Measurements from ENCODE around the gene ATG16L2.
A peak's percentile ranks its signal among the peaks of the same experiment; 100 is the strongest.

Gene ATG16L2

GRCh38 chr11:72776117-72776843 lies 37.9 kb upstream of the ATG16L2 start:
- no peaks in the 10 kb centered on the region for H3K9me3 Mint-ChIP-seq
- peaks cover 65% of the 10 kb centered on the region for H3K4me1 Mint-ChIP-seq
- no peak for ATAC-seq
- H3K27ac Mint-ChIP-seq: no peak overlapping the region
- H3K27me3 Mint-ChIP-seq: no peaks in the 10 kb centered on the region
- no peak overlapping the region for H3K4me3 Mint-ChIP-seq
- H3K36me3 Mint-ChIP-seq: peaks cover 7% of the 10 kb centered on the region

DNA sequence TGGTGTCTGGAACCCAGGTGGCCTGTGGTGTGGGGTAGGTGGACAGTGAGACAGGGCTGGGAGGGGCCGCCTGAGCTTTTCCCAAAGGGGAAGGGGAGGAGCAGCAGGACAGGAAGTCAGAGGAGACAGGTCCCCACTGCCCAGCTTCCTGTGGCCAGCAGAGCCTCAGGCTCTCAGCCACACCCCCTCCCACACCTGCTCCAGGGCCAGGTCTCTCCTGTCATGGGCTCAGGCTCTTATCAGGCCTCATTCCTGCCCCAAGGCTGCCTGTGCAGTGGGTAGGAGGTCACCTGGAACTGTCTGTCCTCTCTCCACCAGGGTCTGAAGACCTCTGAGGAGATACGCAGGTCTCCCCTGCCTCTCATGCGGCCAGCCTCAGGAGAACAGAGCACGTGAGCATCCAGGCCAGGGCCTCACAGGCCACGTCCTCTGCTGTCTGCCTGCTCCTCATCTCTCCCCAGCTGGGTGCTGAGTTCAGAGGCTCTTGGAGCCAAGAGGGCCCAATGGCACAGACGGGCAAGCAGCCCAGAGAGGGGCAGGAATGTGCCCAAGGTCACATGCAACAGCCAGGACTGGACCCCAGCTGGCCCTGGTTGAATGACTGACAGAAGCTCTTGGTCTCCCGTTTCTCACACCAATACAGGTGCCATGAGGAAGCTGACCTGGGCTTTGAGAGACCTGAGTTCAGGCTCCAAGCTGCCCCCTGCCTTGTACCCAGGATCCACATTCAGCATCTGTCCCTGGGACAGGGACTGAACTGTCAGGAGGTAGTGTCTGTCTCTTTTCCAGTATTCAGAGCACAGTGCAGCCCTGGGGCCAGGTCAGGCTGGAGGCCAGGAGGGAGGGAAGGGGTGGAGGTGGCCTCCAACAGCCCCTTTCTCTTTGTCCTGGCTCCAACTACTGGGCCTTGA lies 37.1 kb upstream of the ATG16L2 start:
- no peaks in the 10 kb centered on the region for H3K9me3 Mint-ChIP-seq
- H3K36me3 Mint-ChIP-seq: peaks cover 7% of the 10 kb centered on the region
- no peak for ATAC-seq
- no peaks in the 10 kb centered on the region for H3K27me3 Mint-ChIP-seq
- H3K4me1 Mint-ChIP-seq: peaks cover 69% of the 10 kb centered on the region
- no peak overlapping the region for H3K4me3 Mint-ChIP-seq
- no peak overlapping the region for H3K27ac Mint-ChIP-seq

DNA sequence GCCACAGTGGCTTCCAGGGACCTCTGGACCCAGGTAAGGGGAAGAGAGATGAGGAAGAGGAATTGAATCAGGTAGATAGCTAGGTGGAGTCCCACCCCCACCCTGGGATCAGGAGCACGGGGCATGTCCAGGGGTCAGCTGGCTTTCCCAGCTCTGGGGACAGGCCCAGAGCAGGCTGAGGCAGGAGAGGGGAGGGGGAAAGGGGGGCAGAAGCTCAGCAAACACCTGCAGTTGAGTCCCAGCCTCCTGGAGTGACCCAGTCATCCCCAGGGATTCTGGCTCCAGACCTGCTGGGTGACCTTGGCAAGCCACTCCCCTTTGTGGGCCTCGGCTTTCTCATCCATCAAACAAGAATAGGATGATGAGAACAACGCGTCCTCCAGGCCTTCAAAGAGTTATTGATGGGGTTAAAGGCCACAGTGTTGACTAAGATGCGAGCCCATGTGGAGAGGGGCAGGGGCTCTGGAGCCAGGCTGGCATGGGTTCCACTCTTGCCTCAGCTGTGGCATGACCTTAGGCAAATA lies 36.4 kb upstream of the ATG16L2 start:
- Mint-ChIP-seq H3K36me3 (peaks cover under 1% of the 10 kb centered on the region), H3K27ac (no peak overlapping the region), H3K4me1 (peaks cover 72% of the 10 kb centered on the region), H3K9me3 (no peaks in the 10 kb centered on the region), H3K27me3 (no peaks in the 10 kb centered on the region), H3K4me3 (no peak overlapping the region)
- ATAC-seq: no peak

DNA sequence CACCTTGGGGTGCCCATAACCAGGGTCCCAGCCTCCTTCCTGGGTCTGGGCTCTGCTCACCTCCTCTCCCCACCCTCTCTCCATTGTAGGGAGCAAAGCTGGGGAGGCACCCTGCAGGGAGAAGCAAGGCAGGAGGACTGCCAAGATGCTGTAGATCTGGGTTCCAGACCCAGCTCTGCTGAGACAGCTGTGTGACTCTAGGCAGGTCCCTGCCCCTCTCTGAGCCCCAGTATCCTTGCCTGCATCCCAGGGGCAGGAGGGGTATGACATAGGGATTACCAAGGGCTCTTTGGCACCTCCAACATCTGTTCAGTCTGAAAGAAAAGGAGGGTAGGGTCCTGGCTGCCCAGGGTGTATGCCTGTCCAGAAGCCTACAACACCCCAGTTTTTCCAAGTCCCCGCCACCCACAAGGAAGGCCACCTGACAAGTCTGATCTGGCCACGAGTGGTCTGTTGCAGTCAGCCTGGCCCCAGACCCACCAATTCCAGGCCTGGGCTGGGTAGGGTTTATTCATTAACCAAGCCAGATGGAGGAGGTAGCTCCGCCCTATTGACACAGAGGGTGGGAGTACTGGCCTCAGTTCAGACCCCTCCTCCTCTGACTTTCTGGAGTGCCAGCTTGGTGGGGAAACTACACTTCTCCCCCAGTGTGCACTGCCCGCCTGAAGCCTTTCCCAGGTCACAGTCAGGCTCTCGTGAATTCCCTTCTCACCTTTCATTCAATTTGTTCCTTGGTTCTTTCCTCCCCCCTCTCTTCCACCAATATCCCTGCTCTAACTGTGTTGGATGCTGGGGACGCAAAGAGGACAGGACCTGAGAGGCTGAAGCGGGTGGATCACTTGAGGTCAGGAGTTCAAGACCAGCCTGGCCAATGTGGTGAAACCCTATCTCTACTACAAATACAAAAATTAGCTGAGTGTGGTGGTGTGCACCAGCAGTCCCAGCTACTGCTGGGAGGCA lies 35.4 kb upstream of the ATG16L2 start:
- peaks cover 70% of the 10 kb centered on the region for H3K4me1 Mint-ChIP-seq
- no peak for ATAC-seq

DNA sequence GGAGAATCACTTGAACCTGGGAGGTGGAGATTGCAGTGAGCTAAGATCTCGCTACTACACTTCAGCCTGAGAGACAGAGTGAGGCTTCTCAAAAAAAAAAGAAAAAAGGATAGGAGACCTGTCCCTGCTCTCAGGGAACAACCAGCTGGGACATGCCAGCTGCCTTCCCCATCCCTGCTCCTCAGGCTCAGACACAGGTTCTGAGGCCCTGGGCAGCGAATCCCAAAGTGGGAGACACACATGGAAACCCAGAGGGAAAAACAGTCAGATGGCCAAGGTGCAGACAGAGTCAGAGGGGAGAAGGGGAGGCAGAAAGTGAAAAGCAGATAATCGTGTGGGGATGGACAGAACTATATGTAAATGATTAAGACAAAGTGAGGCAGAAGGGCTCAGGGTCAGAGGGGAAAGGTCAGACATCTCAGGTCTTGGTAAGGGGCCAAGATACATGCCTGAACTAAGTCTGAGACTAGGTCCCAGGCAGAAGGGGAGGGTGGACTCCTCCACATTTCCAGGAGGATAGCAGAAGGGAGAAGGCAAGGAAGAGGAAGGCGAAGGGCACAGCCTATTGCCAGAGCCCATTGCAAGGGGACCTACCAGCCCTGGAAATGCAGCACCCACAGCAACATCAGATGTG lies 34.6 kb upstream of the ATG16L2 start:
- no peak for ATAC-seq
- Mint-ChIP-seq H3K27me3 (no peaks in the 10 kb centered on the region), H3K9me3 (no peaks in the 10 kb centered on the region), H3K27ac (peak overlapping the region; percentile 38), H3K4me1 (peaks cover 68% of the 10 kb centered on the region), H3K36me3 (no peaks in the 10 kb centered on the region), H3K4me3 (peak overlapping the region; percentile 42)

More for the DNA sequence above, 35.4 kb upstream of the ATG16L2 start:
- H3K27ac Mint-ChIP-seq: peak overlapping the region; percentile 38
- no peaks in the 10 kb centered on the region for H3K36me3 Mint-ChIP-seq
- no peaks in the 10 kb centered on the region for H3K27me3 Mint-ChIP-seq
- H3K9me3 Mint-ChIP-seq: no peaks in the 10 kb centered on the region
- no peak overlapping the region for H3K4me3 Mint-ChIP-seq

DNA sequence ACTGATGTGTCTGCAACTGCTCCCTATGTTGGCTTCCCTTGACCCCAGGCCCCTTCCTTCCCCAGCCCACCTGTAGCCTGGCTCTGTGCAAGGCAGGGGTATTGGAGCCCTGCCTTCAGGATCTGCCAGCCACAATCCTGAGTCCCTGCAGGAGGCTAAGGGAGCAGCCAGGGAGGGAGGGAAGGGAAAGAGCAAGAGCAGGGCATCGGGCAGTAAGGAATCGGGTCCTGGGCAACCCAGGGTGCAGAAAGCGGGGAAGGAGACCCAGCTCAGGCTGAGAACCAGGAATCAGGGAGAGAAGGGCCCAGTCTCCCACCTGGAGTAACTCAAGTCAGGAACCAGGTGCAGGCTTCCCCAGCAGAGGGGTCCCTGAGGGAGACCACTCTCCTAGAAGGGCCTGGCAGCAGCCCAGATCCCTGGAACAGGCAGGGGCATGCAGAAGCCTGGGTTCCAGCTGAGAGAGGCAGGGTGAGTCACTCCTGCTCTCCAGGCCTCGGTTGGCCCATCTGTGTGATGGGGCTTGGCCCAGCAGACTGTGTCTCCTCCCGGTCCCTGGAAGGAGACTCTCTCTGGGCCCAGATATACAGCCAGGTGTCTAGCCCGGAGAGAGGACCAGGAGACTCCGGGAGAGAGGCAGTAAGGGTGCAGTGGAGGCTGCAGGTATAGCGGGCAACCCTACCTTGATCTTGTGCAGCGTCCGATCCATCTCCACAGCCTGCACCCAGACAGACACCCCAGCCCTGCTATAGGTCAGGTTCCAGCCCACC lies 33.7 kb upstream of the ATG16L2 start:
- no peaks in the 10 kb centered on the region for H3K27me3 Mint-ChIP-seq
- peaks cover 62% of the 10 kb centered on the region for H3K4me1 Mint-ChIP-seq
- ATAC-seq: no peak
- peak overlapping the region; percentile 79 for H3K4me3 Mint-ChIP-seq
- no peaks in the 10 kb centered on the region for H3K36me3 Mint-ChIP-seq
- H3K9me3 Mint-ChIP-seq: no peaks in the 10 kb centered on the region
- H3K27ac Mint-ChIP-seq: peak overlapping the region; percentile 58

- no peaks in the 10 kb centered on the region for H3K27me3 Mint-ChIP-seq
- peak overlapping the region; percentile 79 for H3K4me3 Mint-ChIP-seq
- no peak for ATAC-seq
- H3K9me3 Mint-ChIP-seq: no peaks in the 10 kb centered on the region
- no peaks in the 10 kb centered on the region for H3K36me3 Mint-ChIP-seq
- H3K27ac Mint-ChIP-seq: peak overlapping the region; percentile 58
- peaks cover 57% of the 10 kb centered on the region for H3K4me1 Mint-ChIP-seq
Measured at GRCh38 chr11:72781063-72781312, 33.2 kb upstream of the ATG16L2 start.

DNA sequence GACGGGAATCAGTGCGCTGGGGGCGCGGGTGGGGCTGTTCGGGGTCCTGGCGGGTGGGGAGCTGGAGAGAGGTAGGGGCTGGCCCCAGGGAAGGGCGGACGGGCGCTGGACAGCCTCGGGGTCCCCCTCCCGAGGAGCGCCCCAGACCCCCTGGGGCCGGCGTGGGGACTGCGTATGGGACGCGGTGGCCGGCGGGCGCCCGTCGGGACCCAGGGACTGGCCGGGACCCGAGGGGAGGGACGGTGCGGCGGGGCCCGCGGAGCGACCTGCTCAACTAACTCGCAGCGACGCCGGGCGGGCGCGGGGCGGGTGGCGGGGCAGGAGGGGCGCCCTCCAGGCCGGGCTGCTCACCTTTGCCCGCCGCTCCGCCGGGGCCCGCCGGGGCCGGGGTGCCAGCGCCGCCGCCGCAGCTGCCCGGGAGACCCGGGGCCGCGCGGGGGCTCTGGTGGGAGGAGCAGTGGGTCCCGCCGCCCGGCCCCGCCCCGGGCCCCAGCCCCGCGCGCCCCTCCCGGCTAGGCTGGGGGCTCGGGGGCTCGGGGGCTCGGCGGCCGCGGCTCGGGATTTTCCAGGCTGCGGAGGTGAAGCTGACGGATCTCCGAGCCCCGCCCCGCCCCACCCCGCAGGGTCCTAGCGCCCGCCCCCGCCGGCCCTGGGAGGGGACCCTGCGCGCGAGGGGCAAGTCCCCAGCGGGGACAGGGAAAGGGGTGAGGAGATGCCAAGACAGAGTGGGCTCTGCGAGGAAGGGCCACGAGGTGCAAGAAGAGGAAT lies 32.7 kb upstream of the ATG16L2 start:
- ATAC-seq: peak; percentile 77
- Mint-ChIP-seq H3K4me3 (peak overlapping the region; percentile 79), H3K36me3 (no peaks in the 10 kb centered on the region), H3K27ac (peak overlapping the region; percentile 66), H3K4me1 (peaks cover 53% of the 10 kb centered on the region), H3K27me3 (no peaks in the 10 kb centered on the region), H3K9me3 (no peaks in the 10 kb centered on the region)

DNA sequence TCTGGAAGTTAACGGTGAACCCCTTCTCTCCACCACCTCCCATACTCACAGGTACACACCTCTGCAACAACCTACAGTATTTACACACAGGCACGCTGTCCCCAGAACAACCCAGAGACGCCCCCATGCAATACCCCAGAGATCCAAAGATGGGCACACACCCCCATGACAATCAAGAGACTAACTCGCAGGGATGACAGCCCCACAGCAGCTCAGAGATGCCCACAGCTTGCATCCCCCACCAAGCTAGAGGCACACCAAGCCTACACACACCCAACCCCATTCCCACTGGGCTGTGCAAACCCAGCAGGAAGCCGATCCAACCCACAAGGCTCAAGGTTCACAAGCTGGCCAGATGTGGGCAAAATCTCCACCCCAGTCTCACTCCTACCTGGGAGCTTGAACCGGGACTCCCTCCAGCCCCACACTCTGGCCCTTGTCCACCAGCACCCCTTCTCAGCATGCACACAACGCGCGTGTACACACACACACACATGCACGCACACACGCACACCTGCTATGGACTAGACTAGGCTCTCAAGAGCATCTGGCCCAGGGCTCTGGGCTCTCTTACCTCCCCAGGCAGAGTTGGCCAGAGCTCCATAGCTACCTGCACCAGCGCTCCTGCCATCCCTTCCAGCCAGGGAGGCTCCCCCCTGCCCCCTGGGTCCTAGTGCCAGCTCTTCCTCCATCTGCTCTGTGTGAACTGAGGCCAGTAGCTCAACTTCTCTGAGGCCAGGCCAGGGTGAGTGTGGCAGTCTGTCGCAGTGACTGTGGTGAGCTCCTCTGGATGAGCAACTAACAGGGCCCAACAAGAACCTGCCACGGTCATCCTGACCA lies 31.9 kb upstream of the ATG16L2 start:
- Mint-ChIP-seq H3K27ac (peak overlapping the region; percentile 66), H3K4me3 (peak overlapping the region; percentile 75), H3K9me3 (no peaks in the 10 kb centered on the region), H3K27me3 (no peaks in the 10 kb centered on the region), H3K4me1 (peaks cover 53% of the 10 kb centered on the region), H3K36me3 (no peaks in the 10 kb centered on the region)
- ATAC-seq: peak; percentile 31

DNA sequence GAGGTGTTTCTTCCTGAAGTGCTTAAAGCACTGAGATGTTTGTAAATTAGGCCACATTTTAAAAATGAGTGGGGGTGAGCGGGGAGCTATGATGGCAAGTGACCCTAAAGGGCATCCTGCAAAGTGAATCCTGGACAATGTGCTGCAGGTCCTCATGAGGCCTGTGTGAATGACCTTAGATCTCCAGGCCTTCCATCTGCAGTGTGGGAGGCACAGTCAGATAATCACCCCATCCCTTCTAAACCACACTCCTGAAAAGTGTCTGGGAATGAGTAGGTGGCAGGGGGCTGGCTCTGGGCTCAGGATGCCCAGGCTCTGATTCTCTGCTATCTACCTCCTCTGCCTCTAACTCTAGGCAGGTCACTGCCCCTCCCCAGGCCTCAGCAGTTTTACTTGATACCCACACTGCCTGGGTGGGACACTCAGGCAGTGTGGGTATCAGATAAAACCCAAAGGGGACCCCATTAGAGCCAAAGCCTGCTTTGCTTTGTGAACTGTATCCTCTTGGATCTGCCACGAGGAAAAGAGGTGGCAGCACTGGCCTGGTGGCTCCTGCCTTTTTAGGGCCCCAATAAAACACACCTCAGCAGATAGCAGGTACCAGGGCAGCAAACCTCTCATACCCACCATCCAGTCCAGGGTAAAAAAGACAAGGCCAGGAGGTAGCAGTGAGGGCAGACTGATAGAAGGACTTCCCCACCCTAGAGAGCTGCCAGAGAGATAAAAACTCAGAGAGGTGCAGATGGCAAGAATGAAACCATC lies 30.9 kb upstream of the ATG16L2 start:
- Mint-ChIP-seq H3K27ac (peak overlapping the region; percentile 66), H3K9me3 (no peaks in the 10 kb centered on the region), H3K36me3 (no peaks in the 10 kb centered on the region), H3K4me3 (no peak overlapping the region), H3K4me1 (peaks cover 57% of the 10 kb centered on the region), H3K27me3 (no peaks in the 10 kb centered on the region)
- no peak for ATAC-seq

GRCh38 chr11:72784662-72785061 lies 29.5 kb upstream of the ATG16L2 start:
- ATAC-seq: no peak
- H3K27ac Mint-ChIP-seq: peak overlapping the region; percentile 25
- peaks cover 56% of the 10 kb centered on the region for H3K4me1 Mint-ChIP-seq

More at GRCh38 chr11:72784662-72785061, 29.5 kb upstream of the ATG16L2 start:
- no peaks in the 10 kb centered on the region for H3K36me3 Mint-ChIP-seq
- no peak overlapping the region for H3K4me3 Mint-ChIP-seq
- no peaks in the 10 kb centered on the region for H3K9me3 Mint-ChIP-seq
- H3K27me3 Mint-ChIP-seq: no peaks in the 10 kb centered on the region

Data from stimulated activated memory B cell treated with anti-CD40 and anti-IgM and Interleukin-4, amounts not matched to agents 10 μg/mL and 1 μg/mL and 100 μg/mL, for 72 hours (primary cell).